Body of pancreas (tissue), 4 donors: Measurements from ENCODE around the gene EYS.

ENCODE experiments used
- POLR2A ChIP-seq, 3 donors: fragments of 450-650 bp; IDR thresholded peaks; one replicate each; pipeline ENCODE4 v1.6.1; 2016; ENCODE audit warnings: antibody characterized with exemption in 3 of 3, mild to moderate bottlenecking in 2 of 3
- TF ChIP-seq, protein P1 (sequence below), 7 experiments: fragments of 450-650 bp in 4 of 7; fragments of 200-600 bp in 3 of 7; sonication (generic) in 3 of 7; IDR thresholded peaks; one replicate each; pipeline ENCODE4 v1.5.1; 2016 to 2019; ENCODE audit warnings: antibody characterized with exemption in 7 of 7

DNA sequence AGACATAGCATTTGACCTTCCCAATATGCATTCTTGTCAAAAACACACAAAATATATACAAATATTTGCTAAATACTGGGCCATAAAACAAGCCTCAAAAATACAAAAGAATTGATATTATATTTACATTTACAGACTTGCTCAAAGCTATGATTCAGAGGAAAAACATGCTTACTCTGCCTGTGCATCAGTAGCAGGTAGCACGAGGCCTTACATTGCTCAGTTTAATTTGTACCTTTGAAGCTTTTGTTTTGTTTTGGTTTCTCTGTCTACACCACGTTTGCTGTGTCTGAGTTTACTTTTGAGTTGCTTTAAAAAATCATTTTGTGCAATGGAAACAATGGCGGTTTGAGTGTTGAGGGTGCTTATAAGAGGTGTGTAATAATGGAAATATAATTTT lies 1972.1 kb downstream of the EYS start:
- TF ChIP-seq, protein P1, sequence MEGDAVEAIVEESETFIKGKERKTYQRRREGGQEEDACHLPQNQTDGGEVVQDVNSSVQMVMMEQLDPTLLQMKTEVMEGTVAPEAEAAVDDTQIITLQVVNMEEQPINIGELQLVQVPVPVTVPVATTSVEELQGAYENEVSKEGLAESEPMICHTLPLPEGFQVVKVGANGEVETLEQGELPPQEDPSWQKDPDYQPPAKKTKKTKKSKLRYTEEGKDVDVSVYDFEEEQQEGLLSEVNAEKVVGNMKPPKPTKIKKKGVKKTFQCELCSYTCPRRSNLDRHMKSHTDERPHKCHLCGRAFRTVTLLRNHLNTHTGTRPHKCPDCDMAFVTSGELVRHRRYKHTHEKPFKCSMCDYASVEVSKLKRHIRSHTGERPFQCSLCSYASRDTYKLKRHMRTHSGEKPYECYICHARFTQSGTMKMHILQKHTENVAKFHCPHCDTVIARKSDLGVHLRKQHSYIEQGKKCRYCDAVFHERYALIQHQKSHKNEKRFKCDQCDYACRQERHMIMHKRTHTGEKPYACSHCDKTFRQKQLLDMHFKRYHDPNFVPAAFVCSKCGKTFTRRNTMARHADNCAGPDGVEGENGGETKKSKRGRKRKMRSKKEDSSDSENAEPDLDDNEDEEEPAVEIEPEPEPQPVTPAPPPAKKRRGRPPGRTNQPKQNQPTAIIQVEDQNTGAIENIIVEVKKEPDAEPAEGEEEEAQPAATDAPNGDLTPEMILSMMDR (IDR thresholded peaks at IDR 0.05): no peak
- no peak for TF ChIP-seq POLR2A (IDR thresholded peaks at IDR 0.05)
